ENCODE data around the gene HSPA5. TPM values are rescaled to one million over a fixed set of nuclear protein-coding genes. Genes with fewer than 3 reads are reported as not detected.
"Not testable (repeated sequence)": the region's sequence is repeated elsewhere in the genome, so short reads cannot be mapped to it uniquely, and the experiment has no call there.

HSPA5 gene
- total RNA-seq, 1 donor from 2014 or later = 410 TPM

- DNase-seq (ENCODE audit: low read depth) = no peak
- H3K36me3 ChIP-seq (ENCODE audit: control insufficient read depth, insufficient read depth, low read length) = no peaks in the 10 kb centered on the region
- H3K4me3 ChIP-seq (ENCODE audit: low read depth, low read length) = no peak overlapping the region
- no peaks in the 10 kb centered on the region for H3K27me3 ChIP-seq (ENCODE audit: control insufficient read depth, insufficient read depth, low read length)
- TF ChIP-seq CTCF (IDR thresholded peaks at IDR 0.05; ENCODE audit: insufficient read depth, low read length, poor library complexity, severe bottlenecking) = no peak
These were observed 31.6 kb upstream of the HSPA5 start for GRCh38 chr9:125272697-125273096.

GRCh38 chr9:125271081-125271480, 29.9 kb upstream of the HSPA5 start:
- H3K36me3 ChIP-seq (ENCODE audit: control insufficient read depth, insufficient read depth, low read length) = no peaks in the 10 kb centered on the region
- no peak for DNase-seq (ENCODE audit: low read depth)
- TF ChIP-seq CTCF (IDR thresholded peaks at IDR 0.05; ENCODE audit: insufficient read depth, low read length, poor library complexity, severe bottlenecking) = no peak
- no peak overlapping the region for H3K4me3 ChIP-seq (ENCODE audit: low read depth, low read length)
- no peaks in the 10 kb centered on the region for H3K27me3 ChIP-seq (ENCODE audit: control insufficient read depth, insufficient read depth, low read length)

- Histone ChIP-seq H3K27me3 (ENCODE audit: control insufficient read depth, insufficient read depth, low read length) (no peaks in the 10 kb centered on the region), H3K4me3 (ENCODE audit: low read depth, low read length) (no peak overlapping the region), H3K36me3 (ENCODE audit: control insufficient read depth, insufficient read depth, low read length) (no peaks in the 10 kb centered on the region)
- TF ChIP-seq CTCF (IDR thresholded peaks at IDR 0.05; ENCODE audit: insufficient read depth, low read length, poor library complexity, severe bottlenecking) = no peak
- DNase-seq (ENCODE audit: low read depth) = no peak
These were observed 27.9 kb upstream of the HSPA5 start for GRCh38 chr9:125269014-125269397.

- Histone ChIP-seq H3K36me3 (ENCODE audit: control insufficient read depth, insufficient read depth, low read length) (no peaks in the 10 kb centered on the region), H3K27me3 (ENCODE audit: control insufficient read depth, insufficient read depth, low read length) (no peaks in the 10 kb centered on the region), H3K4me3 (ENCODE audit: low read depth, low read length) (no peak overlapping the region)
- no peak for DNase-seq (ENCODE audit: low read depth)
- TF ChIP-seq CTCF (IDR thresholded peaks at IDR 0.05; ENCODE audit: insufficient read depth, low read length, poor library complexity, severe bottlenecking) = no peak
These were observed 27.4 kb upstream of the HSPA5 start for GRCh38 chr9:125268394-125269013.

GRCh38 chr9:125264068-125264467, 22.9 kb upstream of the HSPA5 start:
- H3K36me3 ChIP-seq (ENCODE audit: control insufficient read depth, insufficient read depth, low read length); H3K27me3 ChIP-seq (ENCODE audit: control insufficient read depth, insufficient read depth, low read length); H3K4me3 ChIP-seq (ENCODE audit: low read depth, low read length); DNase-seq (ENCODE audit: low read depth): not testable (repeated sequence)

- H3K36me3 ChIP-seq (ENCODE audit: control insufficient read depth, insufficient read depth, low read length) = no peaks in the 10 kb centered on the region
- DNase-seq (ENCODE audit: low read depth) = no peak
- H3K27me3 ChIP-seq (ENCODE audit: control insufficient read depth, insufficient read depth, low read length) = no peaks in the 10 kb centered on the region
- no peak for TF ChIP-seq CTCF (IDR thresholded peaks at IDR 0.05; ENCODE audit: insufficient read depth, low read length, poor library complexity, severe bottlenecking)
- H3K4me3 ChIP-seq (ENCODE audit: low read depth, low read length) = peak overlapping the region; percentile 95
These were observed 21.3 kb upstream of the HSPA5 start for GRCh38 chr9:125262294-125262991.
